Measurements from ENCODE around the gene C1orf94. TPM values are rescaled to one million over a fixed set of nuclear protein-coding genes. Genes with fewer than 3 reads are reported as not detected.

Gene C1orf94
- total and polyA plus RNA-seq, 2 donors (not counting 1 experiment from before 2014, with no cell fraction given), result not detected

- no peak overlapping the region for H3K4me3 Mint-ChIP-seq
- ATAC-seq (ENCODE audit: low read depth) (no peak), DNase-seq (no peak)
- 32% methylated on average over 14 of the region's 16 CpGs for WGBS (ENCODE audit: insufficient coverage)
- no peaks in the 10 kb centered on the region for H3K4me1 Mint-ChIP-seq
- Histone ChIP-seq H3K79me2 (ENCODE audit: control insufficient read depth, insufficient read depth, low read length) (no peaks in the 10 kb centered on the region), H3K4me1 (ENCODE audit: control insufficient read depth in 2 of 2, insufficient read depth in 2 of 2, low read length in 2 of 2) (no peaks in the 10 kb centered on the region), H3K4me2 (replicated peaks; ENCODE audit: low read depth, low read length, poor library complexity, severe bottlenecking) (no peak overlapping the region), H4K20me1 (ENCODE audit: control insufficient read depth, insufficient read depth, low read length, poor library complexity, severe bottlenecking) (no peaks in the 10 kb centered on the region), H3K27me3 (replicated peaks in 1 of 4; ENCODE audit: control extremely low read depth in 1 of 4, control insufficient read depth in 3 of 4, insufficient read depth in 4 of 4, low read length in 3 of 4) (no peaks in the 10 kb centered on the region), H3K36me3 (replicated peaks in 1 of 2; ENCODE audit: control extremely low read depth in 1 of 2, control insufficient read depth in 1 of 2, extremely low read depth in 1 of 2, insufficient read depth in 2 of 2, low read length in 1 of 2) (no peaks in the 10 kb centered on the region), H3K9me3 (ENCODE audit: control extremely low read depth in 1 of 3, control insufficient read depth in 2 of 3, insufficient read depth in 1 of 3, low read length in 2 of 3) (no peaks in the 10 kb centered on the region), H3K27ac (ENCODE audit: low read length in 2 of 2) (no peak overlapping the region), H3K4me3 (ENCODE audit: control extremely low read depth in 1 of 5, extremely low read depth in 1 of 5, insufficient read depth in 1 of 5, low read depth in 2 of 5, low read length in 4 of 5) (no peak overlapping the region), H2AFZ (ENCODE audit: insufficient read depth, low read depth, low read length, poor library complexity, severe bottlenecking) (no peak overlapping the region), H3K9ac (ENCODE audit: low read length) (no peak overlapping the region)
- no peak overlapping the region for H3K27ac Mint-ChIP-seq
- peaks cover 15% of the 10 kb centered on the region for H3K27me3 Mint-ChIP-seq
- intact Hi-C loops (cut with micrococcal nuclease), result no loop called here
- no peaks in the 10 kb centered on the region for H3K9me3 Mint-ChIP-seq (ENCODE audit: insufficient read depth)
- CTCF ChIA-PET, result no interaction called here
- TF ChIP-seq EZH2 (IDR thresholded peaks at IDR 0.05; ENCODE audit: borderline replicate concordance, insufficient read depth, low read depth, low read length, poor library complexity, severe bottlenecking), result no peak
- no peak for TF ChIP-seq CTCF (IDR thresholded peaks at IDR 0.05)
- POLR2A ChIA-PET, result no interaction called here
These were observed 89.6 kb downstream of the C1orf94 start for GRCh38 chr1:34266127-34266951.

GRCh38 chr1:34267326-34267725 is 90.6 kb downstream of the C1orf94 start:
- DNase-seq (no peak), ATAC-seq (ENCODE audit: low read depth) (no peak)
- Histone ChIP-seq H4K20me1 (ENCODE audit: control insufficient read depth, insufficient read depth, low read length, poor library complexity, severe bottlenecking) (no peaks in the 10 kb centered on the region), H3K9me3 (ENCODE audit: control extremely low read depth in 1 of 3, control insufficient read depth in 2 of 3, insufficient read depth in 1 of 3, low read length in 2 of 3) (no peaks in the 10 kb centered on the region), H3K9ac (ENCODE audit: low read length) (no peak overlapping the region), H3K36me3 (replicated peaks in 1 of 2; ENCODE audit: control extremely low read depth in 1 of 2, control insufficient read depth in 1 of 2, extremely low read depth in 1 of 2, insufficient read depth in 2 of 2, low read length in 1 of 2) (no peaks in the 10 kb centered on the region), H3K27me3 (replicated peaks in 1 of 4; ENCODE audit: control extremely low read depth in 1 of 4, control insufficient read depth in 3 of 4, insufficient read depth in 4 of 4, low read length in 3 of 4) (no peaks in the 10 kb centered on the region), H3K4me2 (replicated peaks; ENCODE audit: low read depth, low read length, poor library complexity, severe bottlenecking) (no peak overlapping the region), H3K4me3 (ENCODE audit: control extremely low read depth in 1 of 5, extremely low read depth in 1 of 5, insufficient read depth in 1 of 5, low read depth in 2 of 5, low read length in 4 of 5) (no peak overlapping the region), H3K79me2 (ENCODE audit: control insufficient read depth, insufficient read depth, low read length) (no peaks in the 10 kb centered on the region), H3K27ac (ENCODE audit: low read length in 2 of 2) (no peak overlapping the region), H3K4me1 (ENCODE audit: control insufficient read depth in 2 of 2, insufficient read depth in 2 of 2, low read length in 2 of 2) (no peaks in the 10 kb centered on the region), H2AFZ (ENCODE audit: insufficient read depth, low read depth, low read length, poor library complexity, severe bottlenecking) (no peak overlapping the region)
- Mint-ChIP-seq H3K4me1 (no peaks in the 10 kb centered on the region), H3K4me3 (no peak overlapping the region), H3K27me3 (peaks cover 15% of the 10 kb centered on the region), H3K9me3 (ENCODE audit: insufficient read depth) (no peaks in the 10 kb centered on the region), H3K27ac (no peak overlapping the region)
- intact Hi-C loops (cut with micrococcal nuclease), result no loop called here
- no peak for TF ChIP-seq EZH2 (IDR thresholded peaks at IDR 0.05; ENCODE audit: borderline replicate concordance, insufficient read depth, low read depth, low read length, poor library complexity, severe bottlenecking)
- TF ChIP-seq CTCF (IDR thresholded peaks at IDR 0.05), result no peak
- POLR2A ChIA-PET, result no interaction called here
- WGBS (ENCODE audit: insufficient coverage), result 87% methylated on average over 3 of the region's 5 CpGs
- CTCF ChIA-PET, result no interaction called here
